HUDEP-2 (cell line): Measurements from ENCODE around the gene MBLAC1.

Experiments
- DNase-seq, 76 experiments: peaks; one replicate each; lab custom pipeline; 2025; ENCODE audit not compliant: unreplicated experiment in 76 of 76; lab: John Stamatoyannopoulos, UW

Gene MBLAC1

DNA sequence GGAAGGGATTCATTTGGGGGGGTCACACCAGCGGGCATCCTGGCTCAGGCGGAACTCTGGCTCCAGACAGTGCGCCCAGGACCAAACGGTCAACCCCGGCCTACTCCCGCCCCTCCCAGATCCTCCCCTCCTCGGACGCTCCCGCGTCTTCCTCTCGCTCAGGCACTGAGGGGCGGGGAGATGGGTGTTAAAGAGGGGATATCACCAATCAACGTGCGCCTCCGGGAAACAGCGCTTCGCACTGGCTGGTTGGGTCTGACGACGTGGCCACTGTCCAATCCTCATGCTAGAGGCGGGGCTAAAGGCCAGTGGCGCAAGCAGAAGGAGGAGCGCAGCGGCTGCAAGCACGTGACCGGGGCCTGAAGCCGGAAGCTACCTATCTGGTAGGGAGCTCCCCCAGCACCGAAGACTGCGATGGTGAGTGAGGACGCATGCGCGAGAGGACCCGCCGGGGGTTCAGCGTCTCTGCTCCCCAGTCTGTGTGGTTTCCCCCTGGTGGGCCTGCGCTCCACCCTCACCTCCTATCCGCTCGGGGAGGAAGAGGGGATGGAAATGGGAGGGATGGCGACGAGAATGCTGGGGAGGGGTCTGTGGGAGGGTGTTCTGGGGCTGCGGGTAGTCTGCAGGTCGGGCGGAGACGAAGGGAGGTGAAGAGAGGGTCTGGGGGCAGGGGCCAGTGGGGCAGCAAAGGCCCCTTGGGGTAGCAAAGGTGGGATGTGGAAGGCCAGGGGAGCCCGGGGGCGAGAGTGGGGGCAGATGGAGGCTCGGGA lies 22.0 kb downstream of the MBLAC1 start, which contains the start of gene LAMTOR4:
TSS of gene LAMTOR4 (plus strand) at position 360 of the 770 bp plus-strand sequence. CDS start at position 415, 55 bp downstream.
- DNase-seq: peak in 75 of 76 experiments; percentile 57 to 99 (median 97)

DNA sequence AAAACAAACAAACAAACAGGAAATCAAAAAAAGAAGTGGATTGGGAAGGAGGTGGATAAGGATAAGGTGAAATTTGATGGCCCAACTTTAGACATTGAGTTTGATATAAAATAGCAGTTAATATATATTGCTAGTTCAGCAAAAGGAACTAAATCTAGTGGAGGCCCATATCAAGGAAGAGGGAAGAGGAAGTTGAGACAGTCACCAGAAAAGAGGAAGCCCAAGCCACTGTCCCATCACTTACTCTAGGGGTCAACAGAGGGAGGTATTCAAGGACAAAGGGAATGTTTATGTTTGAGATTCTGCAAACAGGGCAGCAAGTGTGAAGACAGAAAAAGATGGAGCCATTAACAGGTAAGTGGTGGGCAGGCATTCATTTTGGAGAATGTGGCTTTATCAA lies 25.6 kb downstream of the MBLAC1 start:
- peak in 1 of 76 experiments; percentile 14 for DNase-seq

DNA sequence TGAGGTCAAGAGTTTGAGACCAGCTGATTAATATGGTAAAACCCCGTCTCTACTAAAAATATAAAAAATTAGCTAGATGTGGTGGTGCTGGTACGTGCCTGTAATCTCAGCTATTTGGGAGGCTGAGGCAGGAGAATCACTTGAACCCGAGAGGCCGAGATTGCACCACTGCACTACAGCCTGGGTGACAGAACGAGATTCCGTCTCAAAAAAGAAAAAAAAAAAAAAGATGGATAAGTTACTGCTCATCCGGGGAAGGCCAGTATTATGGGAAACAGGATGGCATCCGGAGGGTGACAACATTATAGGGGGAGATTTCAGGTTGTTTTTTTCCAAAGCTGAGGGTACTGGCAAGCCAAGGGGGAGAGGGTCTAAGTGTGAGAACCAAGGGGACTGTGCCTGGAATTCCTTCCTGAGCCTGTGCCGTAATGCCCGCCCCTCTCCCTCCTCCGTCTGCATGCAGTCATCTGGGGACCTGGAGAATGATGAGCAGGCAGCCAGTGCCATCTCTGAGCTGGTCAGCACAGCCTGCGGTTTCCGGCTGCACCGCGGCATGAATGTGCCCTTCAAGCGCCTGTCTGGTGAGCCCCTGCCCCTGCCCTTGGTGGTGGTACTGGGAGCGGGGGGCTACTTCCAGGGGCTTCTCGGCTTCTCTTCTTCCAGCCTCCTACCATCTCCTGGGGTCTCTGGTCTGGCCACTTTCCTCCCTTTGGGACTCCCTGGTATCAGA lies 26.3 kb downstream of the MBLAC1 start:
- no peak for DNase-seq

DNA sequence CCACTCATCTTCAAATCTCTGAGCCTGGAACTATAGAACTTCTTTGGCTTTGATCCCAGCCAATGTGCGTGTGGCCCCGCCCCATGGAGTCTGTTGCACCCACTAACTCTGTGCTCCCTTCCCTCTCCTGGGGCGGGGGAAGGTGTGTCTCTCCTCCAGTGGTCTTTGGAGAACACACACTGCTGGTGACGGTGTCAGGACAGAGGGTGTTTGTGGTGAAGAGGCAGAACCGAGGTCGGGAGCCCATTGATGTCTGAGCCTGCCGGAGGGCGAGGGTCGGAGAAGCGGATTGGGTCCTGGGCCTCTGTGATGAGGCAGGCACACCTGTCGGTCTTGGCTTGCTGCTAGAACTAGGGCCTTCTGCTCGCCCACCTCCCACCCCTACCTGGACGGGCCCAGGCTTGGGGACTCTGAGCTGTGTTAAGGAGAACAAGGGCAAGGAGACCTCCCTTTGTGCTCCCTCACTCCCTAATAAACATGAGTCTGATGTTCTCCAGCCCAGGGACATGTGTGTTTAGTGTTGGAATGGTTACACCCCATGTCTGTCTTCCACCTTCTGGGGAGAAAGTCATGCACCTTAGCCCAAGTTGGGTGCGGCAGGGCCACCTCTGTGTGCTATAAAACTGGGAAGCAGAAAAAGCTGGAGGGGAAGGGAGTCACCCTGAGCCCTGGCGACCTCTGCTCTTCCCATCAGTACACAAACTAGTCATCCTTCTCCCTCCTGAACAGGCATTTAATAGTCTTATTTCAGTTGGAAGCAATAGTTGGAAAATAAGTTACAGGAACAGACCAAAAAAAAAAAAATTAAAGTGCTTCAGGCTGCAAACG lies 27.2 kb downstream of the MBLAC1 start:
- DNase-seq: peak in 22 of 76 experiments; percentile 8 to 37 (median 20)

DNA sequence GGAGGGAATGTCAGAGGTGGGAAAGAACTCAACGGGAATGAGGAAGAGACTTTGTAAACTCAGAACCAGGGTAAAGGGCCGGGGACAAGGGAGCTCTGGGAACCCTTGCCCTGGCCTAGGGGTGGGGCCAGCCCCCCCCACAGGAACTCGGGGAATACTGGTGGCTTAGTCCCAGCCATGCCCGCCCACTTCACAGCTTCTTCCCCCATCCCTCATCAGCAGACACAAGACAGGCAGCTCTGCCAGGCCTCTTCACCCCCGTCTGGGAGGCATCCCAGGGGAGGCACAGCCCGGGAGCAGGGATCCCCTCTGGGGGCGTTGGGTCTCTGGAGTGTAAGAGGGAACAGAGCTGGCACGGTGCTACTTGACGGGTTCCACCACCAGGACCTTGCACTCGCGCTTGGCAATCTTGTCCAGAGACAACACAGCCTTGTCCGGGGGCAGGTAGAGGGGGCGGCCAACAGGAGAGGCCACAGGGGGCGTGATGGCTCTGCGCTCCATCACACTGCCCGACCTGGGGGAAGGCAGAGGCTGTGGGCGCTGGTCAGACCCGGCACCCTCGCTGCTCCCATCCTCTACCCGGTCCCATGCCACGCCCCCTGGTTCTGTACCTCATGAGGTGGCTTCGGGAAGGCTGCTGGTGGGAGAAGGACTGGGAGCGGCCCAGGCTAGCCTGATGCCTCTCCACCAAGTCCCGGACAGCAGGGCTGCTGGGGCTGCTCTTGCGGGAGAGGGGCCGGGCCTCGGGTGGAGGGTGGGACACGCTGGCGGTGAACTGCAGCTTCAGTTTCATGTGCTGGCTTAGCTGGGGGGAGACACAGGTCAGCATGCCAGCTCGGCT lies 28.1 kb downstream of the MBLAC1 start:
- DNase-seq: no peak

DNA sequence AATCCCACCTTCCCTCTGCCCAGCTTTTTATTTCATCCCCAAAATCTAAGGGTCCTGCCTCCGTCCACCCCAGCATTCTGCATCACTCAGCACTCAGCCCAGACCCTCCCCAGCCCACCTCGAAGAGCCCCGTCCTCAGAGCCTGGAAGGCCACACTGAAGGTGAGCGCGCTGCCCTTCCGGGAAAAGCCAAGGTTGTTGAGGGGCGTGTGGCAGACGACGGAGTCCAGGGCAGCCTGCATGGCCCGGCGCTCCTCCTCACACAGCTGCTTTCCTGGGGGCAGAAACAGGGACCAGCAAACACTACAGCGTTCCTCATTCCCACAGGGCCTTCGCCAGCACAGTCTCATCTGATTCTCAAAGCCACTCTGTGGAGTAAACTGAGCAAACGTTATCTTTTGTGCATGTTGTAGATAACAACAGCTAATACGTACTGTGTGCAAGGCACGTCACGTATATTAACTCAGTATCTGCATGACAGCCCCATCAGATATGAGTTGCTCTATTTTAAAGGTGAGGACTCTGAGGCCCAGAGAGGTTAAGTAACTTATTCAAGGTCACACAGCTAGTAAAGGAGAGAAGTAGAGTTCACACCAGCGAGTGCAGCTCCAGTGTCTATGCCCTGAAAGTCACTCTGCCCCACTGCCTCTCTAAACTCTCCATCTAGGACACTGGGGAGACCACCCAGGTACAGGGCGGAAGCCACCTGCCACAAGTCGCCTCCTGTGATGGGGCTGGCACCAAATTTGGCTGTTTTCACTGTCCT lies 29.0 kb downstream of the MBLAC1 start:
- no peak for DNase-seq

DNA sequence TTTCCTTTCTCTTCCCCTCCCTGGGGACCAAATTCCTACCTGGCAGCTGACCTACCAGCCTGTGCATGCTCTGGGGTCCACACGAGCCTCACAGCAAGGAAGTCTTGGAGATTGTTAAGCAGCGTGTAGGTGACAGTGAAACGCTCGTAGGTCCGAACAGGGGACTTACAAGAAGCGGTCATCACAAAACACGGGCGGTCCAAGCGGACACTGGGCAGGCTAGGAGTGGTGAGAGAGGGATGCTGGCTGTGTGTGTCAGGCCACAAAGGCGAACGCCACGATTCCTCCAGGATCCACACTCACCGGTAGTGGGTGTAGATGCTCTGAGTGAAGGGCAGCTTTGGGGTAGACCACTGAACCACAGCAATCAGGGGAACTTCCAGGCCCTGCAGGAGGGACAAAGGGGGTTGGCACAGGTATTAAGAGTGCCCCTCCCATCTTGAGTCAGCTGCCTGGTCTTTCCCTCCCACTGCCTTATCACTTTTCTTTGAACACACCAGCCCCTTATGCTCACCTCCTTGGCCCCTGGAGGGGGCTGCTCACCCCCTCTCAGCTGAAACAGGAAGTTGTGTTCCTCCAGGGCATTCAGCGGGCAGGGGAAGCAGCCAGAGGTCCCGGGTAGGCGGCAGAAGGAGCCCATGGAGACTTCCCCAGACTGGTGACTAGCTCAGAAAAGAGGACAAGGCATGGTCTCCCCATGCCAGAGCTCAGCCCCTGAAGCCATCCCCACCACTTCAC lies 29.7 kb downstream of the MBLAC1 start:
- peak in 15 of 76 experiments; percentile 5 to 41 (median 27) for DNase-seq

DNA sequence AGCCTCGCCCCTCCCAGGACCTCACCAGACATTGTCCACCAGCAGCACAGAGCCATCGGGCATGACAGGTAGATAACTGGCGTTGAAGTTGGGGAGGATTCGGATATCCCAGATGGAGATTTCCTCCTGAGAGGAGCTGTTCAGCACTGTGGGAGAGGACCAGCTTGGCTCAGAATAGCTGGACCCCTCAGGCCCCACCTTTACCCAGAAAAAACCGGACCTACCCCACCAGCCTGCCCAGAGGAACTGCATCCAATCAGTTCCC lies 30.2 kb downstream of the MBLAC1 start:
- DNase-seq: no peak

DNA sequence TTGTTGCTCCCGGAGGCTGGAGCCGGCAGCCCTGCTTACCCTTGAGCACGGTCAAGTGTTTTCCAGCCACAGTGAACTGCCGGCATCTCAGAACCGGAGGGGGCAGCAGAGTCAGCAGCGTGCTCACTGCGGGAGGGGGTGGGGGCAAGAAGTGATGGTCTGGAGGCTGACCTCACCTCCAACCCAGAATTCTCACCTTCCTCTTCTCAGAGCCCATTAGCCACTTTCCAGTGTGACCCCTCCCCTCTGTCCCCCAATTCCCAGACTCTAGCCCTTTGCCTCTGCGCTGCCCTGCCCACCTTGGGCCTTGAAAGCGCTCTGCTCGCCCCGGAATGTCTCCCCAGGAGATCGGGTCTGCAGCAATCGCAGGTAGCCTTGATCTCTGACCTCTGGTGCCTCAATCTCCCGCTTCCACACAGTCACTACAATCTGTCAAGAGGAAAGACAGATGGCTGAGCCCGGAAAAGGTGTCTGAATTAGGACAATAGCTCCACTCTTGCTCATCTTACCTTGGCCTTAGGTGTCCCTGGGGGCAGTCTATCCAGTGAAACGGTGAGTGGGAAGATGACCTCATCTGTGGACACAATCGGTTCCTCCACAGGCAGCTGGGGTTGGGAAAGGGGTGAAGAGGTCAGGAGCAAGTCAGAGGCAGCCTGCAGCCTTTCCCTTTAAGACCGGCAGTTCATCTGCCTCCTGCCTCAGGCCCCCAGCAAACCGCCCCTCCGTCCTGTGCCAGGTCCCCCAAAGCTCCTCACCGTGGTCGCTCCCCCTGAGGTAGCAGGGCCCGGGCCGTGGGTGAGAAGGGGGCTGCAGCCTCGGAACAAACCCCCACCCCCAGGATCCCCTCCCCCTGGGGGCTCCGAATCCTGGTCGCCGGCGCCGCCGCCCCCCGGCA lies 30.8 kb downstream of the MBLAC1 start:
- no peak for DNase-seq

DNA sequence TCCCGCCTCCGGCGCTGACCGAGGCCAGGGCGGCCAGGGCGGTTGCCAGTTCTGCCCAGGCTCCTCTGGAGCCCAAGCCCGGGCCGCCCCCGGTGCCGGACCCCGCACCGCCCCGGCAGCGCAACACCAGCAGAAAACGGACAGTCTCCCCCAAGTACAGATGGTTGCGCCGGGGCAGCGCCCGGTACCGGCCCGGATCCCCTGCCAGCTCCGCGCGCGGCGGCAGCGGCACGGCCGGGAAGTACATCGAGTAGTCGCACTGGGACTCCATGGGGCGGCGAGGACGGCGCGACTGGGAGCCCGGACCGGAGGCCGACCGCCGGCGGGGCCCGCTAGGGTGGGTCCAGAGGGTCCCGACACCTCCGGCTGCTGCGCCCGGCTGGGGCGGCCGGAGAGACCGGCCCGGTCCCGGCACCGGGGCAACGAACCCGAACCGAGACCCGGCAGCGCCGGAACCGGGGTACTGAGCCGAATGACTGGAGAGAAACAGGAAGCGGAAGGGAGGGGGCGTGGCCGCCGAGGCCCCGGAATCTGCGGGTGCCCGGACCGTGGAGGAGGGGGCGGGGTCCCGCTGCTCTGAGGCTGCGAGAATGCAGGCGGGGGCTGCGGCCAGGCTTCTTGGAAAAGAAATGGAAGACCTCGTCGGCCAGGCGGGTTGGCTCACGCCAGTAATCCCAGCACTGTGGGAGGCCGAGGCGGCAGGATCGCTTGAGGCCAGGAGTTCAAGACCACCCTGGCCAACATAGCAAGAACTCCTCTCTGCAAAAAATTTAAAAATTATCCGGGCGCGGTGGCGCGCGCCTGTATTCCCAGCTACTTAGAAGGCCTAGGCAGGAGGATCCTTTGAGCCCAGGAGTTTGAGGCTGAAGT lies 31.7 kb downstream of the MBLAC1 start, which contains the start of gene TRAPPC14:
TSS of gene TRAPPC14 (minus strand) at position 495 of the 870 bp plus-strand sequence. CDS start at position 271, 224 bp downstream.
- peak in 74 of 76 experiments; percentile 29 to 91 (median 81) for DNase-seq

DNA sequence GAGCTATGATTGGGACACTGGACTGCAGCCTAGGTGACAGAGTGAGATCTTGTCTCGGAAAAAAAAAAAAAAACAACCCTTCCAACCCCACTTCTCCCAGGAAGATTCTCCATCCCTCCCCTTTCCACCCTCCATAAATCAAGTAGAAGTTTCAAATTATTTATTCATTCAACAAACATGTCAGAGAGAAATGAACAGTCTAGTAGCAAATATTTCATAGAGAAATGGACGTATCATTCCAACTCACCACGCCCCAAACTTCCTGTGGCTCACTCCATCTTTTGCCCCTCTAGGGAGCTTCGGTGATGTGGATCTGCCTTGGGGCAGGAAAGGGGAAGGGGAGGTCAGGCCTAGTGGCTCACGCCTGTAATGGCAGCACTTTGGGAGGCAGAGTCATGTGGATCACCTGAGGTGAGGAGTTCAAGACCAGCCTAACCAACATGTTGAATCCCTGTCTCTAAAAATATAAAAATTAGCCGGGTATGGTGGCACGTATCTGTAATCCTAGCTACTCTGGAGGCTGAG lies 32.4 kb downstream of the MBLAC1 start:
- DNase-seq: no peak

DNA sequence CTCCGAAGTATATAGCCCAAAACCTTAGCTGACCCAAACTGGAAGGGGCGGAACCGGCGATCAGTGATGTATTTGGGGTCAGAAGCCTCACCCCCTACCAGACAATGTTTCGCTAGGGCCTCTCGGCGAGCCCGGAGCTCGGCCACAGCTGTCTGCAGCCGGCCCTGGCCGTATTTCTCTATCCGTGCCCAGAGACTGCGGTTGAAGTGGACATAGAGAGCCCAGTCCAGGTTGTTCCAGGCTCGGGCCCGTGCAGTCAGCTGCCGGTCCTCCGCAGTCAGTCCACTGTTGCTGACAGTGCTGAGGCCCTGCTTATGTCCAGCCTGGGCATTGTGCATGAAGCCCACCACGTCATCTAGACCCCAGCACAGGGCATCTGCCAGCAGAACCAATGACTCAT lies 33.3 kb downstream of the MBLAC1 start:
- DNase-seq: no peak

DNA sequence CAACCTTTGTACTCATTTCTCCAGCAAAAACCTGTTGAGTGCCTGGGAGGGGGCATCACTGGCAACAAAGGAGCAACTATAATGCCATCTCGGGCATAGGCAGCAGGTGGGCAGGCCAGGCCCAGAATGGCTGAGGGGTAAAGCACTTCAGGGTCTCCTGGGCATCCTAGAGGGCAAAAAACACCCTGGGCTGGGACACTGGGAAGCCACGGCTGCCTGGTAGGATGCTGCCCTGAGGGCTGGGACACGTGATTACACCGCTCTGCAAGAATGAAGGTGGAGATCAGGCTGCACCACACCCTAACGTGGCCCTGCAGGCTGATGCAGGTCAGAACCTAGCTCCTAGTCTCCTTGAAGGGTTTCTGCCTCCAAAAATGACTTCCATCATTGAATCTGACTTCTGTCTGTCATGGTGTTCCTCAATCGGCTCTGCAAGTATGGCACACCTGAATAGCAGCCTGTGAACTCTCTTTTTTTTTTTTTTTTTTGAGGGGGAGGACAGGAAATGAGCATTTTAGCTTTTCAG lies 36.3 kb downstream of the MBLAC1 start:
- no peak for DNase-seq

DNA sequence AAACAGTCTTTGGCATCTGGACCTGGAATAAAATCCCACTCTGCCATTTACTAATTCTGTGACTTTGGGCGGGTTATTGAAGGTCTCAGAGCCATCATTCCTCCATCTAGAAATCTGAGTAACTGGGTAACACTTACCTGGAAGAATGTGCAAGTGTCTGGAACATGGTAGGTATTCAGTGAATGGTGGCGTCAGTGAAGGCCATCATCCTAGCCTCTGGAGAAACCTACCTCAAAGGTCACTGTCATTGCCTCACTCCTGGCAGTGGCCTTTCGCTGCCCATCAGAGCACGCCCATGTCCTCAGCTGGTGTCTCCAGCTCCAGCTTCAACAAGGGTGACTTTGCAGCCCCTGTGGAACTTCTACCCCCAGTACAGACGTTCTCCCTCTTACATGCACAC lies 37.1 kb downstream of the MBLAC1 start:
- DNase-seq: no peak

DNA sequence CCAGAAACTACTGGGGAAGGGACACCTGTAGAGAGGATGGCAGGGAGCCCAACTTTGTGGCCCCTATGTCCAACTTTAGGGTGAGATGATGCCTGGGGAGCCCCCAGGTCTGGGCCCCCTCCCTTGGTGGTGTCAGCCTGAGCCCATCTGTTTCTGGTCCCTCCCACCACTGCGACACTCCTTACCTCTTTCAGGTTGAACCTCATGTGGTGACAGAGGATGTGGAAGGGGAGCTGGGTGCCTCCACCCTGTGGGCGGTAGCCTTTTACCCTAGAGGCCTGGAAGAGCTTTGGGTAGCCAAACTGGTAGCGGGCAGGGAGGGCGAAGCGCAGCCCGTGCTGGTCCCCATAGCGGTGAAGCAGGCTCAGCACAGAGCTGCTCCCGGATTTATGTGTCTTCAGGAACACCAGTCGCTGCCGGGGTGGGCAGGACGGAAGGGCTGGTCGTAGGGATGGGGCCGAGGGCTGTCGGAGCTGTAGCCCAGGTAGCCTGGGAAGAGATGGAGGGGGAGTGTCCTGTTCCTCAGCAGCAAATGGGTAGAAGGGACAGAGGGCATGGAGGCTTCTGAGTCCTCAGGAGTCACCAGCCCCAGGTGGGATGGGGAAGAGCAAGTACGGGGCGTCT lies 39.7 kb downstream of the MBLAC1 start:
- DNase-seq: no peak
